Hepatocyte (in vitro differentiated cells): ENCODE measurements around the gene TFDP3. TPM values are rescaled to one million over a fixed set of nuclear protein-coding genes. Genes with fewer than 3 reads are reported as not detected.
A peak's percentile ranks its signal among the peaks of the same experiment; 100 is the strongest.

Experiments used
- DNase-seq: peaks from one replicate; pipeline ENCODE4 v3.0.0-alpha.2; 2016; ENCODE audit warnings: low spot score
- H2AFZ ChIP-seq: fragments of 200-600 bp; sonication (generic); 2 replicates; pipeline ENCODE4 v1.6.0; 2016; ENCODE audit warnings: antibody characterized with exemption, mild to moderate bottlenecking
- H3K27ac ChIP-seq: fragments of 200-600 bp; sonication (generic); 2 replicates; pipeline ENCODE4 v1.5.1; 2016; ENCODE audit warnings: mild to moderate bottlenecking
- H3K27me3 ChIP-seq: fragments of 200-600 bp; sonication (generic); 2 replicates; pipeline ENCODE4 v1.6.1; 2016
- H3K36me3 ChIP-seq: fragments of 200-600 bp; sonication (generic); replicated peaks from 2 replicates; pipeline ENCODE4 v1.5.1; 2016; ENCODE audit warnings: low read depth; ENCODE audit not compliant: insufficient read depth
- H3K4me1 ChIP-seq: fragments of 200-600 bp; sonication (generic); 2 replicates; pipeline ENCODE4 v1.5.1; 2016; ENCODE audit warnings: mild to moderate bottlenecking, moderate library complexity; ENCODE audit not compliant: insufficient read depth
- H3K4me2 ChIP-seq: fragments of 200-600 bp; sonication (generic); 2 replicates; pipeline ENCODE4 v1.6.0; 2016
- H3K4me3 ChIP-seq: fragments of 200-600 bp; sonication (generic); 2 replicates; pipeline ENCODE4 v1.5.1; 2016; ENCODE audit warnings: mild to moderate bottlenecking
- H3K79me2 ChIP-seq: fragments of 200-600 bp; sonication (generic); 2 replicates; pipeline ENCODE4 v1.6.0; 2017; ENCODE audit warnings: mild to moderate bottlenecking
- H3K9me2 ChIP-seq: fragments of 200-600 bp; sonication (generic); replicated peaks from 2 replicates; pipeline ENCODE4 v1.6.0; 2017; ENCODE audit warnings: mild to moderate bottlenecking; ENCODE audit not compliant: insufficient read depth
- H3K9me3 ChIP-seq: fragments of 200-600 bp; sonication (generic); 2 replicates; pipeline ENCODE4 v1.5.1; 2016; ENCODE audit warnings: low read depth, mild to moderate bottlenecking
- H4K20me1 ChIP-seq: fragments of 200-600 bp; sonication (generic); 2 replicates; pipeline ENCODE4 v1.6.0; 2016; ENCODE audit warnings: mild to moderate bottlenecking; ENCODE audit not compliant: insufficient read depth, poor library complexity, severe bottlenecking
- EZH2 ChIP-seq: fragments of 200-600 bp; sonication (generic); IDR thresholded peaks from 2 replicates; pipeline ENCODE4 v1.6.1; 2016; ENCODE audit warnings: antibody characterized with exemption, mild to moderate bottlenecking, borderline replicate concordance
- EZH2phosphoT487 ChIP-seq: fragments of 200-600 bp; sonication (generic); IDR thresholded peaks from one replicate; pipeline ENCODE4 v1.6.1; 2018; ENCODE audit warnings: antibody characterized with exemption, mild to moderate bottlenecking, low read depth, moderate library complexity; ENCODE audit not compliant: unreplicated experiment, severe bottlenecking
- WGBS: methylation state at CpG from one replicate; pipeline ENCODE4 v1.1.6; 2016; ENCODE audit warnings: low lambda C conversion rate; ENCODE audit errors: missing lambda C conversion rate; 5-methylcytosine and 5-hydroxymethylcytosine counted together
- polyA plus RNA-seq: library from polyadenylated mRNA; unstranded; fragments of >200 nt; fragmentation: Nextera tagmentation; extraction: Ambion mirVana; gene quantifications from 2 replicates; pipeline ENCODE4 v1.2.1, GENCODE V29; 2016
- total RNA-seq: library from RNA; depleted of rRNA; stranded (reverse); fragments of >200 nt; gene quantifications from 2 replicates; pipeline ENCODE4 v1.2.3, GENCODE V29; 2014
- TF ChIP-seq, protein P1 (sequence below): fragments of 200-600 bp; sonication (generic); IDR thresholded peaks from 2 replicates; pipeline ENCODE4 v1.5.1; 2016; ENCODE audit warnings: antibody characterized with exemption, mild to moderate bottlenecking; ENCODE audit not compliant: poor library complexity

The TFDP3 gene
- total and polyA plus RNA-seq, 2 experiments from 2014 or later, result not detected

GRCh38 chrX:133177202-133177601 is 41.0 kb downstream of the TFDP3 start:
- no peak for TF ChIP-seq EZH2phosphoT487
- no peak for TF ChIP-seq EZH2
- TF ChIP-seq, protein P1, sequence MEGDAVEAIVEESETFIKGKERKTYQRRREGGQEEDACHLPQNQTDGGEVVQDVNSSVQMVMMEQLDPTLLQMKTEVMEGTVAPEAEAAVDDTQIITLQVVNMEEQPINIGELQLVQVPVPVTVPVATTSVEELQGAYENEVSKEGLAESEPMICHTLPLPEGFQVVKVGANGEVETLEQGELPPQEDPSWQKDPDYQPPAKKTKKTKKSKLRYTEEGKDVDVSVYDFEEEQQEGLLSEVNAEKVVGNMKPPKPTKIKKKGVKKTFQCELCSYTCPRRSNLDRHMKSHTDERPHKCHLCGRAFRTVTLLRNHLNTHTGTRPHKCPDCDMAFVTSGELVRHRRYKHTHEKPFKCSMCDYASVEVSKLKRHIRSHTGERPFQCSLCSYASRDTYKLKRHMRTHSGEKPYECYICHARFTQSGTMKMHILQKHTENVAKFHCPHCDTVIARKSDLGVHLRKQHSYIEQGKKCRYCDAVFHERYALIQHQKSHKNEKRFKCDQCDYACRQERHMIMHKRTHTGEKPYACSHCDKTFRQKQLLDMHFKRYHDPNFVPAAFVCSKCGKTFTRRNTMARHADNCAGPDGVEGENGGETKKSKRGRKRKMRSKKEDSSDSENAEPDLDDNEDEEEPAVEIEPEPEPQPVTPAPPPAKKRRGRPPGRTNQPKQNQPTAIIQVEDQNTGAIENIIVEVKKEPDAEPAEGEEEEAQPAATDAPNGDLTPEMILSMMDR, result no peak
- 78% methylated on average over 2 of the region's 2 CpGs for WGBS
- no peaks in the 10 kb centered on the region for H4K20me1 ChIP-seq
- H3K4me1 ChIP-seq, result peaks cover 4% of the 10 kb centered on the region
- no peak overlapping the region for H3K4me2 ChIP-seq
- H3K27me3 ChIP-seq, result no peaks in the 10 kb centered on the region
- no peak overlapping the region for H2AFZ ChIP-seq
- H3K9me2 ChIP-seq, result no peaks in the 10 kb centered on the region
- no peaks in the 10 kb centered on the region for H3K36me3 ChIP-seq
- H3K9me3 ChIP-seq, result no peaks in the 10 kb centered on the region
- no peak overlapping the region for H3K27ac ChIP-seq
- no peak for DNase-seq
- H3K79me2 ChIP-seq, result no peaks in the 10 kb centered on the region
- no peak overlapping the region for H3K4me3 ChIP-seq

DNA sequence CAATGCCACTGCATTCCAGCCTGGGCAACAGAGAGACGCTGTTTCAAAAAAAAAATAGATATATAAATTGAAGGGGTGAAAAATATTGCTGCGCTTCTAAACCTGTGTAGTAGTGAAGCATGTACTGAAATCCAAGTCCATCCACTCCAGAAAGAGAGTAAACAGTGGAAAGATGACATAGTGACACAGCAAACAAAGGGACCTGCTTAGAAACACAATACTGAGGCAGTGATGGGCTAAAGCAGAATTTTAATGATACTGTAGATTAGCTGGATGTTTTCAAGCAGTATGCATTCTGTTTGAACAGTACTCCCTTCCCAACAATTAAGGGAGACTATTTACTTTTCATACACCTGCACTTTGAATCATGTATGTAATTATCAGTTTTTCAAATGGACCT is 42.5 kb downstream of the TFDP3 start:
- H3K36me3 ChIP-seq, result no peaks in the 10 kb centered on the region
- no peaks in the 10 kb centered on the region for H3K79me2 ChIP-seq
- no peak overlapping the region for H3K4me2 ChIP-seq
- H4K20me1 ChIP-seq, result no peaks in the 10 kb centered on the region
- no peak overlapping the region for H3K27ac ChIP-seq
- no peaks in the 10 kb centered on the region for H3K9me2 ChIP-seq
- no peak overlapping the region for H2AFZ ChIP-seq
- no peak for DNase-seq
- no peaks in the 10 kb centered on the region for H3K27me3 ChIP-seq
- WGBS, result 66% methylated on average over 2 of the region's 2 CpGs
- H3K4me3 ChIP-seq, result no peak overlapping the region
- no peaks in the 10 kb centered on the region for H3K9me3 ChIP-seq
- peaks cover 5% of the 10 kb centered on the region for H3K4me1 ChIP-seq
- TF ChIP-seq EZH2, result no peak
- TF ChIP-seq EZH2phosphoT487, result no peak
- TF ChIP-seq, protein P1, result no peak

- Histone ChIP-seq H3K79me2 (no peaks in the 10 kb centered on the region), H4K20me1 (no peaks in the 10 kb centered on the region), H3K4me2 (no peak overlapping the region), H3K27me3 (no peaks in the 10 kb centered on the region), H3K27ac (no peak overlapping the region), H2AFZ (no peak overlapping the region), H3K36me3 (no peaks in the 10 kb centered on the region), H3K4me3 (no peak overlapping the region), H3K9me2 (no peaks in the 10 kb centered on the region), H3K9me3 (no peaks in the 10 kb centered on the region), H3K4me1 (peaks cover 5% of the 10 kb centered on the region)
- TF ChIP-seq, protein P1, result no peak
- TF ChIP-seq EZH2phosphoT487 (no peak), EZH2 (no peak)
- WGBS, result 73% methylated on average over 2 of the region's 2 CpGs
- no peak for DNase-seq
Observed at GRCh38 chrX:133175162-133175561, 43.0 kb downstream of the TFDP3 start.

GRCh38 chrX:133171962-133172708 is 46.0 kb downstream of the TFDP3 start:
- peak overlapping the region; percentile 45 for H3K27ac ChIP-seq
- H3K4me3 ChIP-seq, result no peak overlapping the region
- DNase-seq, result peak; percentile 40
- no peaks in the 10 kb centered on the region for H3K27me3 ChIP-seq
- no peak overlapping the region for H3K4me2 ChIP-seq
- no peaks in the 10 kb centered on the region for H3K9me2 ChIP-seq
- H3K9me3 ChIP-seq, result no peaks in the 10 kb centered on the region
- peak overlapping the region; percentile 26 for H2AFZ ChIP-seq
- peaks cover 5% of the 10 kb centered on the region for H3K4me1 ChIP-seq
- TF ChIP-seq, protein P1, result peak; percentile 46
- no peak for TF ChIP-seq EZH2
- TF ChIP-seq EZH2phosphoT487, result no peak
- no peaks in the 10 kb centered on the region for H3K79me2 ChIP-seq
- WGBS, result 70% methylated on average over 1 of the region's 1 CpG
- no peaks in the 10 kb centered on the region for H3K36me3 ChIP-seq
- H4K20me1 ChIP-seq, result no peaks in the 10 kb centered on the region
